MM.1S (cell line): Measurements from ENCODE around the gene LCLAT1.

Experiments
- DNase-seq: peaks from one replicate; pipeline ENCODE4 v3.0.0-alpha.2; 2015
- H2AFZ ChIP-seq: fragments of 300-600 bp; sonication (generic); 2 replicates; pipeline ENCODE4 v1.6.0; 2016; ENCODE audit warnings: antibody characterized with exemption, low read length
- H3F3A ChIP-seq: fragments of 300-600 bp; sonication (generic); 2 replicates; pipeline ENCODE4 v1.6.1; 2016; ENCODE audit warnings: mild to moderate bottlenecking, antibody characterized with exemption, low read length, moderate library complexity, mixed read lengths; ENCODE audit not compliant: insufficient read depth
- H3K27ac ChIP-seq: fragments of 300-600 bp; sonication (generic); 2 replicates; pipeline ENCODE4 v1.5.1; 2016; ENCODE audit warnings: mild to moderate bottlenecking, low read length
- H3K27me3 ChIP-seq: fragments of 300-600 bp; sonication (generic); replicated peaks from 2 replicates; pipeline ENCODE4 v1.6.0; 2016; ENCODE audit warnings: low read length; ENCODE audit not compliant: insufficient read depth
- H3K36me3 ChIP-seq: fragments of 300-600 bp; sonication (generic); replicated peaks from 2 replicates; pipeline ENCODE4 v1.6.1; 2016; ENCODE audit warnings: mild to moderate bottlenecking, low read length, mixed read lengths; ENCODE audit not compliant: insufficient read depth
- H3K4me1 ChIP-seq: fragments of 300-600 bp; sonication (generic); 2 replicates; pipeline ENCODE4 v1.6.1; 2016; ENCODE audit warnings: low read length, mixed read lengths
- H3K4me2 ChIP-seq: fragments of 300-600 bp; sonication (generic); 2 replicates; pipeline ENCODE4 v1.6.0; 2016; ENCODE audit warnings: low read depth, low read length
- H3K4me3 ChIP-seq: fragments of 300-600 bp; sonication (generic); 2 replicates; pipeline ENCODE4 v1.5.1; 2016; ENCODE audit warnings: low read length, mixed read lengths
- H3K79me2 ChIP-seq: fragments of 300-600 bp; sonication (generic); 2 replicates; pipeline ENCODE4 v1.6.1; 2016; ENCODE audit warnings: mixed run types, low read length, mixed read lengths
- H3K9ac ChIP-seq: fragments of 300-600 bp; sonication (generic); 2 replicates; pipeline ENCODE4 v1.6.1; 2016; ENCODE audit warnings: low read length, mixed read lengths
- H3K9me2 ChIP-seq: fragments of 300-600 bp; sonication (generic); replicated peaks from 2 replicates; pipeline ENCODE4 v1.6.1; 2016; ENCODE audit warnings: mild to moderate bottlenecking, low read length, mixed read lengths; ENCODE audit not compliant: insufficient read depth
- H3K9me3 ChIP-seq: fragments of 300-600 bp; sonication (generic); replicated peaks from 2 replicates; pipeline ENCODE4 v1.6.1; 2016; ENCODE audit warnings: mild to moderate bottlenecking, low read length, mixed read lengths; ENCODE audit not compliant: insufficient read depth
- H4K20me1 ChIP-seq: fragments of 300-600 bp; sonication (generic); 2 replicates; pipeline ENCODE4 v1.6.1; 2016; ENCODE audit warnings: mild to moderate bottlenecking, low read length, moderate library complexity, mixed read lengths; ENCODE audit not compliant: insufficient read depth
- CTCF ChIP-seq: fragments of 300-600 bp; sonication (generic); IDR thresholded peaks from 2 replicates; pipeline ENCODE4 v1.5.1; 2016; ENCODE audit warnings: antibody characterized with exemption, low read length, mixed read lengths
- EZH2 ChIP-seq: fragments of 300-600 bp; sonication (generic); optimal IDR thresholded peaks from 2 replicates; pipeline ENCODE3; 2017; ENCODE audit warnings: low read depth, mild to moderate bottlenecking, antibody characterized with exemption, low read length, mixed read lengths
- EZH2phosphoT487 ChIP-seq: fragments of 300-600 bp; sonication (generic); IDR thresholded peaks from 2 replicates; pipeline ENCODE4 v1.6.1; 2018; ENCODE audit warnings: antibody characterized with exemption, low read length

Gene LCLAT1

DNA sequence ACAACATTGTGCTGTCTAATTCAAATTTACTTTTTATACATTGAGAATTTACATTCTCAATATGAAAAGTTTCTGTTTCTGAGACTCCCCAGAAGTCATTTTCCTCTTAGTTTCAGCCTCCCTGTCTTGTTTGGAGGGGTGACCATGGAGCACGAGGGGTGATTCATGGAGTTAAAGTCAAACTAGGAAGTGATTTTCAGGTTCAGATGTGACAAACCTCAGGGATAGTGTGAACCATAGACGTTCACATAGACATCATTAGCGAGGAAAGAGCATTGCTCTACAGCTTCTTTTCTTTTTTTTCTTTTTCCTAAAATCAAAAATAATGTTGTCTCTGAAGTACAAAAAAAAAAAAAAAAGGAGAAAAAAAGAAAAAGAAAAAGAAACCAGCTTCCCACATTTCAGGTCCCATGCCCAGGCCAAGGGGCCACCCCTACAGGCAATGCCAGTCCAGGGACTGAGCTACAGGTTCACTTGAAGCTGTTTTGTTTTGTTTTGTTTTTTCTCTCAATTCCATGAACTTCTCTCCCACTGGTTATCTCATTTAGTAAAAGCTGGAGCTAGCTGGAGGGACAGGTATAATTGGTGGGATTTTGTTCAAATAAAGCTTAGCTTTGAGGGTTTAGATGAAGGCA lies 18.1 kb upstream of the LCLAT1 start:
- no peak overlapping the region for H3K4me3 ChIP-seq
- no peak for TF ChIP-seq EZH2
- no peak overlapping the region for H2AFZ ChIP-seq
- H3K4me1 ChIP-seq: no peaks in the 10 kb centered on the region
- no peaks in the 10 kb centered on the region for H4K20me1 ChIP-seq
- no peak overlapping the region for H3K4me2 ChIP-seq
- DNase-seq: no peak
- H3K9me2 ChIP-seq: no peaks in the 10 kb centered on the region
- no peaks in the 10 kb centered on the region for H3K36me3 ChIP-seq
- no peaks in the 10 kb centered on the region for H3F3A ChIP-seq
- no peaks in the 10 kb centered on the region for H3K27me3 ChIP-seq
- no peaks in the 10 kb centered on the region for H3K79me2 ChIP-seq
- H3K9ac ChIP-seq: no peak overlapping the region
- no peak overlapping the region for H3K27ac ChIP-seq
- no peaks in the 10 kb centered on the region for H3K9me3 ChIP-seq

GRCh38 chr2:30433541-30434299 lies 13.3 kb upstream of the LCLAT1 start:
- Histone ChIP-seq H3K4me3 (no peak overlapping the region), H3K79me2 (no peaks in the 10 kb centered on the region), H3K9me3 (no peaks in the 10 kb centered on the region), H3K27me3 (no peaks in the 10 kb centered on the region), H3K4me2 (no peak overlapping the region), H3F3A (no peaks in the 10 kb centered on the region), H3K9ac (no peak overlapping the region), H3K9me2 (no peaks in the 10 kb centered on the region), H3K27ac (no peak overlapping the region), H3K4me1 (no peaks in the 10 kb centered on the region), H2AFZ (no peak overlapping the region), H4K20me1 (no peaks in the 10 kb centered on the region), H3K36me3 (no peaks in the 10 kb centered on the region)
- TF ChIP-seq EZH2 (no peak), CTCF (no peak)
- DNase-seq: no peak

DNA sequence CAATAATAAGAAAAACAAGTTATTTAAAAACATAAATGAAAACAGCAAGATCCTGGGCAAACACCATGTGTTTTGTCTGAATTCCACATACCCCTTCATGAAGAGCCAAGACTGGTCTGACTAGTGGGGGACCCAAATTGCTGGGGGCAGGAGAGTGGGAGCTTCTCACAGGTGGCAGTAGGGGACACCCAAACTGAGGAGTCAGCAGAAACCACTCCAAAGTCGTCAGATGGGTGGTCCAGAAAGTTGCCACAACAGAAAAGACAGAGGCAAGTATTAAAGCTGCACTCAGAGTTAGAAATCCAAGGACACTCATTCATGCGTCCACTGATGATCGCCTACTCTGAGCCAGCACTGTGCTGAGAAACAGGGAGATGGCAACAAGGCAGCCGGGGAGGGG lies 12.3 kb upstream of the LCLAT1 start:
- DNase-seq: no peak
- Histone ChIP-seq H3K9me2 (no peaks in the 10 kb centered on the region), H2AFZ (no peak overlapping the region), H3K27ac (no peak overlapping the region), H3K4me1 (no peaks in the 10 kb centered on the region), H3F3A (no peaks in the 10 kb centered on the region), H3K9me3 (no peaks in the 10 kb centered on the region), H4K20me1 (no peaks in the 10 kb centered on the region), H3K36me3 (no peaks in the 10 kb centered on the region), H3K79me2 (no peaks in the 10 kb centered on the region), H3K27me3 (no peaks in the 10 kb centered on the region), H3K4me2 (no peak overlapping the region), H3K9ac (no peak overlapping the region), H3K4me3 (no peak overlapping the region)
- TF ChIP-seq EZH2phosphoT487: no peak

DNA sequence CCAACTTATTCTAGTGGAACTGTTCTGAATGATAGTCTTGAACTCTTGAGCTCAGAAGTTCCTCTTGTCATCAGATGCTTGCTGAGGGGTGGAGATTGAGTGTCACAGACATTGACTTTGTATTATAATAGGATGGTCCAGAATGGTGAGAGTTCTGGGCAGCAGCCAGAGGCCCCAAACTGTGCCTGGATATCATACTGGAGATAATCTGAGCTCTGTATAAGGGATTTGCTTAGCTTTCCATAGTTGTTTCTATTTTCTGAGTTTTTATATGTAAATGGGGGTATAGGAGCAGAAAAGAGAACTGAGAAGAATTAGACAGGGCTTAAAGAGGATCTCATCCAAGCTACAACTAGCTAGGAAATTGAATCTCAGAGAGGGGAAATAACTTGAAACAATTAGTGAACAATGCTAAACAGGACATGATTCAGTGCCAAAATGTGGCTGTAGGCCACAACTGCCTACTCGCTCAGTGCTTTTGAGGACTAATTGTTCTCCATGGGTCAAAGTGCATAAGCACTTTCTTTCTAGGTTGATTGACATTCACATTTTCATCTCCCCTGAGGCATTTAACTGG lies 10.1 kb upstream of the LCLAT1 start:
- Histone ChIP-seq H2AFZ (no peak overlapping the region), H3F3A (no peaks in the 10 kb centered on the region), H4K20me1 (no peaks in the 10 kb centered on the region), H3K4me1 (no peaks in the 10 kb centered on the region), H3K9me2 (no peaks in the 10 kb centered on the region), H3K4me2 (no peak overlapping the region), H3K36me3 (no peaks in the 10 kb centered on the region), H3K27me3 (no peaks in the 10 kb centered on the region), H3K4me3 (no peak overlapping the region), H3K79me2 (no peaks in the 10 kb centered on the region), H3K27ac (no peak overlapping the region), H3K9ac (no peak overlapping the region), H3K9me3 (no peaks in the 10 kb centered on the region)
- TF ChIP-seq EZH2phosphoT487 (no peak), CTCF (no peak), EZH2 (no peak)
- DNase-seq: no peak
